ENCODE results near the gene TGFB1. TPM values are rescaled to one million over a fixed set of nuclear protein-coding genes. Genes with fewer than 3 reads are reported as not detected.

Gene TGFB1
- total and polyA plus RNA-seq, 2 of the 13 experiments (the other 11 are each of a cell fraction or from before 2014, with no cell fraction given): 4.1 to 5.4 TPM

- TF ChIP-seq PPARG (CRISPR knock-in tag; conservative IDR thresholded peaks at IDR 0.05): 0 out of 2 replicates have a peak, but pooled peaks have one; percentile 31
- peak; percentile 49; the same call in 1 of the 2 replicates for TF ChIP-seq ARNT2 (CRISPR knock-in tag; IDR thresholded peaks at IDR 0.05; ENCODE audit: low read depth)
- no peak for TF ChIP-seq SIX4 (CRISPR knock-in tag; IDR thresholded peaks at IDR 0.05)
- peak; percentile 45; the same call in 1 of the 2 replicates for TF ChIP-seq ZNF614 (CRISPR knock-in tag; IDR thresholded peaks at IDR 0.05; ENCODE audit: borderline replicate concordance)
- TF ChIP-seq SOX13 (IDR thresholded peaks at IDR 0.05): no peak
- TF ChIP-seq SOX13 (CRISPR knock-in tag; conservative IDR thresholded peaks at IDR 0.05 in 1 of 2, IDR thresholded peaks at IDR 0.05 in 1 of 2): peak in 1 of 2 experiments; percentile 52; a peak in 2 of 4 replicates
- TF ChIP-seq YEATS4 (CRISPR knock-in tag; IDR thresholded peaks at IDR 0.05; ENCODE audit: borderline replicate concordance): 0 out of 2 replicates have a peak, but pooled peaks have one; percentile 45
- peak; percentile 42 to 50; a peak in 1 of 4 replicates for TF ChIP-seq POLR2A (IDR thresholded peaks at IDR 0.05; ENCODE audit: insufficient read depth in 1 of 2, low read depth in 2 of 2, low read length in 2 of 2)
- 0 out of 2 replicates have a peak, but pooled peaks have one; percentile 44 for TF ChIP-seq JUND (CRISPR knock-in tag; IDR thresholded peaks at IDR 0.05)
- peak; percentile 82; the same call in 1 of the 2 replicates for TF ChIP-seq ZNF205 (CRISPR knock-in tag; IDR thresholded peaks at IDR 0.05)
- TF ChIP-seq PCBP2 (optimal IDR thresholded peaks at IDR 0.05; ENCODE audit: low read depth, low read length, poor library complexity, severe bottlenecking): peak; percentile 51
- no peak for TF ChIP-seq DZIP1 (CRISPR knock-in tag; IDR thresholded peaks at IDR 0.05)
- TF ChIP-seq RXRB (CRISPR knock-in tag; IDR thresholded peaks at IDR 0.05; ENCODE audit: borderline replicate concordance): peak; percentile 77; the same call in 1 of the 2 replicates
- TF ChIP-seq PAF1 (CRISPR knock-in tag; IDR thresholded peaks at IDR 0.05): no peak
- TF ChIP-seq PRDM10 (CRISPR knock-in tag; IDR thresholded peaks at IDR 0.05; ENCODE audit: low read depth): no peak
- no peak for TF ChIP-seq FOXM1 (CRISPR knock-in tag; IDR thresholded peaks at IDR 0.05)
- TF ChIP-seq FUBP1 (CRISPR knock-in tag; IDR thresholded peaks at IDR 0.05; ENCODE audit: borderline replicate concordance): no peak
- no peak for TF ChIP-seq ZSCAN12 (CRISPR knock-in tag; IDR thresholded peaks at IDR 0.05)
- TF ChIP-seq ZNF280B (CRISPR knock-in tag; IDR thresholded peaks at IDR 0.05; ENCODE audit: borderline replicate concordance): peak; percentile 52; the same call in 1 of the 2 replicates
Observed at GRCh38 chr19:41324921-41325639, 28.6 kb downstream of the TGFB1 start (continued).

All from HepG2 (cell line).